Skeletal muscle satellite cell (primary cell): ENCODE data around the gene RAD51AP1.
"Not testable (repeated sequence)": the region's sequence is repeated elsewhere in the genome, so short reads cannot be mapped to it uniquely, and the experiment has no call there.

ENCODE experiments used
- H3K27me3 ChIP-seq: 2 replicates; pipeline ENCODE4 v1.7.0; 2013; ENCODE audit warnings: low read length; ENCODE audit not compliant: control insufficient read depth, insufficient read depth
- H3K36me3 ChIP-seq: 2 replicates; pipeline ENCODE4 v1.7.0; 2013; ENCODE audit warnings: mild to moderate bottlenecking, control low read depth, low read length; ENCODE audit not compliant: insufficient read depth
- H3K4me1 ChIP-seq: 2 replicates; pipeline ENCODE4 v1.7.0; 2013; ENCODE audit warnings: low read length; ENCODE audit not compliant: control insufficient read depth, insufficient read depth
- H3K4me2 ChIP-seq: 2 replicates; pipeline ENCODE4 v1.7.0; 2013; ENCODE audit warnings: mild to moderate bottlenecking, low read length
- H3K4me3 ChIP-seq: 2 replicates; pipeline ENCODE4 v1.7.0; 2013; ENCODE audit warnings: low read length
- H3K9ac ChIP-seq: 2 replicates; pipeline ENCODE4 v1.7.0; 2013; ENCODE audit warnings: mild to moderate bottlenecking, low read depth, low read length, moderate library complexity
- H3K9me3 ChIP-seq: replicated peaks from 2 replicates; pipeline ENCODE4 v1.7.0; 2013; ENCODE audit warnings: mild to moderate bottlenecking, control low read depth, low read length

Gene RAD51AP1

DNA sequence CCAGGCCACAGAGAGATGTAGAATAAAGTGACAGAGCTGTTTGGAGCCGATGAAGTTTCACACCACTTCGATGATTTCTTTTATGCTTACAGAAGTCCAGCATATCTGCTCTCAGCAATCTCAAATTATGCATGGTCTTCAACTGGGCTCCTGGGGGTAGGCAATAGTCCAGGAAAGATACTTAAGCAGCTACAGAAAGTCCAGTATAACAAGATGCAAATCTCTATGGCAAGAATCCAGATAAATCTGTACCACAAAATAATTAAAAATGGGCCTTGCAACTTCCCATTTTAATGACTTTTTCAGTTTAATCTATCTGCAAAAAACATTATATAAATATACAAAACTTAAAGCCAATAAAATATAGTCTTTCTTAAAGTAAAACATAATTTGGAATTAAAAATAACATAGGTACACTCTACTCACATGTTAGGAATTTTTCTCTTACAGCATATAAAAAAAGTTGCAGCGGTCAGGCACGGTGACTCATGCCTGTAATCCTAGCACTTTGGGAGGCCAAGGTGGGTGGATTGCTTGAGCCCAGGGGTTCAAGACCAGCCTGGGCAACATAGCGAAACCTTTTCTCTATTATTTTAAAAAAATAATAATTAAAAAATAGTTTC is 20.5 kb upstream of the RAD51AP1 start:
- Histone ChIP-seq H3K4me1 (peaks cover 5% of the 10 kb centered on the region), H3K4me3 (no peak overlapping the region), H3K4me2 (peak overlapping the region; percentile 9)

DNA sequence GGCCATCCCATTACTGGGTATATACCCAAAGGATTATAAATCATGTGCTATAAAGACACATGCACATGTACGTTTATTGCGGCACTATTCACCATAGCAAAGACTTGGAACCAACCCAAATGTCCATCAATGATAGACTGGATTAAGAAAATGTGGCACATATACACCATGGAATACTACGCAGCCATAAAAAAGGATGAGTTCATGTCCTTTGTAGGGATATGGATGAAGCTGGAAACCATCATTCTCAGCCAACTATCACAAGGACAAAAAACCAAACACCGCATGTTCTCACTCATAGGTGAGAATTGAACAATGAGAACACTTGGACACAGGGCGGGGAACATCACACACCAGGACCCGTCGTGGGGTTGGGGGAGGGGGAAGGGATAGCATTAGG is 15.2 kb upstream of the RAD51AP1 start:
- H3K27me3 ChIP-seq, H3K4me3 ChIP-seq, H3K9me3 ChIP-seq, H3K4me2 ChIP-seq, H3K4me1 ChIP-seq, H3K9ac ChIP-seq: not testable (repeated sequence)
- H3K36me3 ChIP-seq, result peaks cover 27% of the 10 kb centered on the region

More for the DNA sequence above, 20.5 kb upstream of the RAD51AP1 start:
- no peaks in the 10 kb centered on the region for H3K9me3 ChIP-seq
- H3K27me3 ChIP-seq, result no peaks in the 10 kb centered on the region
- H3K36me3 ChIP-seq, result peaks cover 16% of the 10 kb centered on the region
- H3K9ac ChIP-seq, result peak overlapping the region; percentile 1

DNA sequence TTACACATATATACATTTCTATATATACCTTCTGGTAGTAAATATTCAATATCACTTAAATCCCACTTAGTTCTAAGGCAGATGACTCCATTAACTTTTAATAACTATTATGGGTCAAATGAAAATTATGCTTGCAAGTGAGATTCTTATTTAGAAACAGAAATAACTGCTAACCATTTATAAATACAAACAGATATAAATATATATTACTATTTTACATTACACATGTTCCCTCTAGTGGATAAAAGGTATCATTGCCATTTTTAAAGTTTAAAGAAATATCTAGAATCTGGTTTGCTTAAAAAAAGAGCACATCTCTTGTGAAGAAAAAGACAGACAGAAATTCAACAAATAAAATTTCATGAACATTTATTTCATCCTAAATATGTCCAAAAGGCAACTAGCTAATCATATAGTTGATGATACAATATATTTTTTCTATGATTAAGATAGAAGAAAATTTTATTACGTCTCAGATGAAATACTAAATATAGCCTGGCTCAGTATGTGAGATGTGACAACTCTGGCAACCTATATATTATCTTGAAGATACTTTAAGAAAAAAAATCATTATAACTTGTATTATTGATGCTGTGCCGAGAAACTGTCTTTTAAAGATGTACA is 11.7 kb upstream of the RAD51AP1 start:
- H3K4me1 ChIP-seq, result no peaks in the 10 kb centered on the region
- H3K4me2 ChIP-seq, result no peak overlapping the region
- H3K4me3 ChIP-seq, result no peak overlapping the region
- H3K27me3 ChIP-seq, result no peaks in the 10 kb centered on the region
- H3K9me3 ChIP-seq, result no peaks in the 10 kb centered on the region
- H3K36me3 ChIP-seq, result peaks cover 41% of the 10 kb centered on the region
- no peak overlapping the region for H3K9ac ChIP-seq

DNA sequence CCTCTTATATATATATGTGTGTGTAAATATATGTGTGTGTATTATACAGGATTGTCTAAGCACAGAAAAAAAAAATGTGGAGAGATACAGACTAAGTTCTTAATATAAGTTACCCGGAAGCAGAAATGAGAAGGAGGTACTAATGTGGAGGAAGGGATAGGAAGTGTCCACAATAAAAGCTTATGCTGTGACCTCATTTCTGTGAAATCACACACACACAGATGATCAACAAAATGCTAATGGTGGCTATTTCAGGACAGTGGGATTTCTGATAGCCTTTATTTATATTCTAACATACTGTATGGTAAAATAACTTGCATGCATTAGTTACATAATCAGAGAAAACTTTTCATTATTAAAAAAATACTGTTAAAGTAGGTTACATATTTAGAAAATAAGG is 8.5 kb upstream of the RAD51AP1 start:
- H3K9me3 ChIP-seq, result no peaks in the 10 kb centered on the region
- H3K9ac ChIP-seq, result no peak overlapping the region
- no peaks in the 10 kb centered on the region for H3K27me3 ChIP-seq
- H3K36me3 ChIP-seq, result peaks cover 39% of the 10 kb centered on the region
- H3K4me2 ChIP-seq, result no peak overlapping the region
- no peaks in the 10 kb centered on the region for H3K4me1 ChIP-seq
- no peak overlapping the region for H3K4me3 ChIP-seq

DNA sequence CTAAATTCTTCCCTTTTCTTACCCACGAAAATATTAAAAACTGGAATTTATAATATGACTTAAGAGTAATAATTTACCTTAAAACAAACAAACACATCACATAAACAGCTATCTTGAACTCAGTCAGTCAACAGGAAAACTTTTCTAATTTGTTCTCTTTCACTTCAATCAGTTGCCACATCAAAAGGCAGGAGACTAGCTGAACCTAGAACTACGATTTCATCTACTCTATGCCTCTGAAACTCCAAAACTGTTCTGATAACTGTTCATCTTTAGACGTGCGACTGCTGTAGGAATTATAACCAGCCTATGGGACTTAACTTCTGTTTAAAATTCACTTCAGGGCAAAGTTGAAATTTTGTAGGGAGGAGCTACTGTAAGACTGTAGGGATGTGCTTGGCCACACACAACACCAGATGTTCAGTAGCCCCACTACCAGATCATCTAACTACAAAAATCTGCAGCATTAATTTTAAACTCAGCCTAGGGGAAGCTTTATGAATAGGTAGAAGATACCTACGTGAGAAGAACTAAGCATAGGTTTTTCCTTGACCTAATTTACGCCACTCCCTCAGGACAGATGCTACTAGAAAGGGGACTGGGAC is 7.6 kb upstream of the RAD51AP1 start:
- H3K9ac ChIP-seq, result no peak overlapping the region

DNA sequence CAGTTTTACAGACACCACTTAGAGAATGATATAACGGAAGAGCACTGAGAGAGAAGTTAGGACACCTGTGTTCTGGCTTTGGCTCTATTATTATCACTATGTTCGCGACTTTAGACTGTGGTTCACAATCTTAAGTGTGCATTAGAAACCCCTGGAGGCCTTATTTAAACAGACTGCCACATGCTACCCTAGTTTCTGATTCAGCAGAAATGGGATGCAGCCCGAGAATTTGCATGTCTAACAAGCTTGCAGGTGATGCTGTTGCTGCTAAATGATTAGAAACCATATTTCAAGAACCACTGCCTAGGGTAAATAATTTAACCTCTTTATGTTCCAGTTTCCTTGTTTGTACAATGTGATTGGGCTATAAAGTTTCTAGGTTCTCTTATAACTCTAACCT is 3.6 kb upstream of the RAD51AP1 start:
- H3K4me2 ChIP-seq, result no peak overlapping the region
- H3K27me3 ChIP-seq, result no peaks in the 10 kb centered on the region
- H3K9me3 ChIP-seq, result no peaks in the 10 kb centered on the region
- peaks cover 27% of the 10 kb centered on the region for H3K36me3 ChIP-seq
- no peak overlapping the region for H3K9ac ChIP-seq
- H3K4me1 ChIP-seq, result peaks cover 14% of the 10 kb centered on the region
- H3K4me3 ChIP-seq, result no peak overlapping the region

More for the DNA sequence above, 7.6 kb upstream of the RAD51AP1 start:
- H3K9me3 ChIP-seq, result no peaks in the 10 kb centered on the region
- no peaks in the 10 kb centered on the region for H3K4me1 ChIP-seq
- no peaks in the 10 kb centered on the region for H3K27me3 ChIP-seq
- H3K4me3 ChIP-seq, result no peak overlapping the region
- peaks cover 40% of the 10 kb centered on the region for H3K36me3 ChIP-seq
- no peak overlapping the region for H3K4me2 ChIP-seq

DNA sequence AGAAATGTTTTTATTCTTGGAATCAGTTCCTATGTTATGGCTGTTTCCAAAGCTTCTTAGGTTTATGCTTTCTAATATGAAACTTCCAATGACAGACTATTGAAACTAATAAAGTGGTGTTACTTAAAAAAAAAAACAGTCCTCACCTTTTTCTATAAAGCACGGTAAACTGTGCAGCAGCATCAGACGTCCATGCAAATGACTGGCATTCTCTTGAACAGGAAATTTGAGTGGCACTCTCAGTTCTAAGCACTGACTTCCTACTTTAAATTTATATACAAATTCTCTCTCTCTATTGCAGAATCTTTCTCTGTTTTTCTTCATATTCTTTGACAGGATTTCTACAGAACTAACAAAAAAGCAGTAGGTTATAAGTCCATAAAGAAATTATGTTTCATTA is 2.8 kb upstream of the RAD51AP1 start:
- Histone ChIP-seq H3K9ac (no peak overlapping the region), H3K36me3 (peaks cover 27% of the 10 kb centered on the region), H3K4me1 (peaks cover 15% of the 10 kb centered on the region), H3K4me3 (no peak overlapping the region), H3K4me2 (no peak overlapping the region), H3K27me3 (no peaks in the 10 kb centered on the region), H3K9me3 (no peaks in the 10 kb centered on the region)

DNA sequence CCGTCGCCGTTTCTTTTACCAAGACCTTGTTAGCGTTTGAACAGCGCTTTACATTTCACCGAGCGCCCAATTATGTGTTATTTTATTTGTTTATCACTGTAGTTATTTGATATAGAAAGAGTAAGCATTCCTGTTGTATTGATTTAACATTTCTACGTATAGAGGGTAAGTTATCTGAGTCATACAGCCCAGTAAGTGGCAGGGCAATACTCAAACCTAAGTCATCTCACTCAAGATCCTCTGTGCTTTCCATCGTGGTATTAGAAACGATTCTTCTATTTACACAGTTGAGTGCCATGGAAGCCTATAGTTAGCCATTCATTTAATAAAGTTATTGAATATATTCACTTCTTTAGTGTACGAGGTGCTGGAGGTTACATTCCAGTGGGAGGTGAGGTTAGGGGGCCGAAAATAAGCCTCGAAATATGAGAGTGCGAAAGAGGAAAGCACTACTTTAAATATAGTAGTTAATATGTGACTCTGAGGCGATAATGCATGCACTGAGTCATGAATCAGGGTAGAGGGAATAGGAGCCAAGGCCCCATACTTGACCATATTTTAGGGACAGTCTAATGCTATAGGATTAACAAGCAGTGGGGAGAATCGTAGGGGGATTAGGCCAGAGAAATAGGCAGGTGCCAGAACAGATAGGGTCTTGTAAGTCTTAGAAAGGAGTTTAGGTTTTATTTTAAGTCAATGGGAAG is 629 bp downstream of the RAD51AP1 start:
- H3K4me1 ChIP-seq, result peaks cover 15% of the 10 kb centered on the region
- H3K4me3 ChIP-seq, result peak overlapping the region; percentile 80
- H3K9ac ChIP-seq, result peak overlapping the region; percentile 97
- no peaks in the 10 kb centered on the region for H3K9me3 ChIP-seq
- peaks cover 10% of the 10 kb centered on the region for H3K36me3 ChIP-seq
- peak overlapping the region; percentile 82 for H3K4me2 ChIP-seq
- no peaks in the 10 kb centered on the region for H3K27me3 ChIP-seq

DNA sequence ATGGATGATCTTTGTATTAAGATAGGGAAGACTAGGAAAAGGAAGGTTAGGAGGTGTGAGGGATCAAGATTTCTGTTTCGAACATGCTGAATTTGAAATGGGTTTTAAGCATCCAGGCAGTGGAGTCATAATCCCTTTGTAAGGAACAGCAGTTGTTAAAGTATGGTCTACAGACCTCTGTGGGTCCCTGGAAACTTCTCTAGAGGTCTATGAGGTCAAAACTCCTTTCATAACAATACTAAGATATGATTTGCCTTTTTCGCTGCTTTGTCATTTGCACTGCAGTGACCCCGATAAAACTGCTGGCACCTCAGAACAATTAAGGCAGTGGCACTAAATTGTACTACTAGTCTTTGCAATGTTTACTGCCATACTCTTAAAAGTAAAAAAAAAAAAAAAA is 1.5 kb downstream of the RAD51AP1 start:
- Histone ChIP-seq H3K4me1 (peaks cover 15% of the 10 kb centered on the region), H3K4me2 (peak overlapping the region; percentile 82), H3K9ac (no peak overlapping the region), H3K4me3 (peak overlapping the region; percentile 80), H3K27me3 (no peaks in the 10 kb centered on the region), H3K36me3 (peaks cover 3% of the 10 kb centered on the region), H3K9me3 (no peaks in the 10 kb centered on the region)

DNA sequence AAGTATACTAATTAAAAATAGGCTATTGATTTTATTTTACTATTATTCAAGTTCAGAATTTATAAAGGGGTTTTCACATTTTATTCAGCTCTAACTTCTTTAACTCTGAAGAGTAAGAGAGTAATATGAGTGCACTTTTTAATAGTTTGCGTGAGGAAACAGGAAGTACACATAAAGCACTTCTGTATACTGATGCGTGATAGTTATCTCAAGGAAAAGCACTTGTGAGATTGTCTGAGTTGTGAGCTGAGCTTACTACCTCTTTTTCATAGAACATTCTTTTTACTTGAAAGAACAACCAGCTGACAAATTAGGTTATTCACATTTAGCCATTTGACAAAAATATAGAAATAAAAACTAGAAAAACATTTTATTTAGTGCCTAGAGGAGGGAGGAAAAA is 1.9 kb downstream of the RAD51AP1 start:
- no peaks in the 10 kb centered on the region for H3K9me3 ChIP-seq
- H3K4me1 ChIP-seq, result peaks cover 15% of the 10 kb centered on the region
- no peaks in the 10 kb centered on the region for H3K27me3 ChIP-seq
- no peak overlapping the region for H3K4me3 ChIP-seq
- no peak overlapping the region for H3K9ac ChIP-seq
- no peak overlapping the region for H3K4me2 ChIP-seq
- no peaks in the 10 kb centered on the region for H3K36me3 ChIP-seq

DNA sequence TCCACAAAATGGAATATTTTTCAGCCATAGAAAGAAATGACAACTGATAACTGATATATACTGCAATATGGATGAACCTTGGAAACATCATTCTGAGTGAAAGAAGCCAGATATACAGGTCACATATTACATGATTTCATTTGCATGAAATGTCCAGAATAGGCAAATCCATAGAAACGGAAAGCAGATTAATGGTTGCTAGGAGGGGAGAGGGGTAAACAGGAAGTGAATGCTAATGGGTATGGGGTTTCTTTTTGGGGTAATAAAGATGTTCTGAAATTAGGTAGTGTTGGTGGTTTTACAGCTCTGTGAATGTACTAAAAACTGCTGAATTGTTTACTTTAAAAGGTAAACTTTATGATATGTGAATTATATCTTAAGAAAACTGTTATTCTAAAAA is 6.5 kb downstream of the RAD51AP1 start:
- Histone ChIP-seq H3K9ac (no peak overlapping the region), H3K4me2 (no peak overlapping the region), H3K4me1 (peaks cover under 1% of the 10 kb centered on the region), H3K4me3 (no peak overlapping the region), H3K36me3 (peaks cover 4% of the 10 kb centered on the region), H3K27me3 (no peaks in the 10 kb centered on the region), H3K9me3 (no peaks in the 10 kb centered on the region)
